ENCODE data around the gene CHCHD6. TPM values are rescaled to one million over a fixed set of nuclear protein-coding genes. Genes with fewer than 3 reads are reported as not detected.

The CHCHD6 gene
- total RNA-seq, 6 experiments from 2014 or later = 1.7 to 5.3 (median 4.2) TPM

- Histone ChIP-seq H3K27ac (no peak overlapping the region), H3K27me3 (no peaks in the 10 kb centered on the region), H3K9me3 (no peaks in the 10 kb centered on the region), H3K4me1 (no peaks in the 10 kb centered on the region), H3K4me3 (no peak overlapping the region), H3K36me3 (no peaks in the 10 kb centered on the region)
- DNase-seq (peak in 2 of 3 donors; percentile 21 to 31), ATAC-seq (no peak)
- WGBS (ENCODE audit: insufficient coverage, low coverage, low lambda C conversion rate, missing lambda C conversion rate) = 69% methylated on average over 9 of the region's 23 CpGs
- TF ChIP-seq POLR2A (IDR thresholded peaks at IDR 0.05) = no peak
- TF ChIP-seq CTCF (IDR thresholded peaks at IDR 0.05) = no peak
- intact Hi-C loops (cut with DNase I) = no loop called here
Measured at GRCh38 chr3:126956866-126957650, 253.0 kb downstream of the CHCHD6 start.

GRCh38 chr3:126957776-126958637 is 254.0 kb downstream of the CHCHD6 start:
- TF ChIP-seq POLR2A (IDR thresholded peaks at IDR 0.05) (no peak), CTCF (IDR thresholded peaks at IDR 0.05) (no peak)
- Histone ChIP-seq H3K4me3 (no peak overlapping the region), H3K27ac (no peak overlapping the region), H3K9me3 (no peaks in the 10 kb centered on the region), H3K4me1 (no peaks in the 10 kb centered on the region), H3K27me3 (no peaks in the 10 kb centered on the region), H3K36me3 (no peaks in the 10 kb centered on the region)
- ATAC-seq (no peak), DNase-seq (peak in 2 of 3 donors; percentile 10 to 48)
- WGBS (ENCODE audit: insufficient coverage, low coverage, low lambda C conversion rate, missing lambda C conversion rate) = 93% methylated on average over 5 of the region's 14 CpGs
- intact Hi-C loops (cut with DNase I) = no loop called here

- DNase-seq = peak in 2 of 3 donors; percentile 2 to 45
Measured at GRCh38 chr3:126958638-126959085, 254.6 kb downstream of the CHCHD6 start.

More at GRCh38 chr3:126958638-126959085, 254.6 kb downstream of the CHCHD6 start:
- TF ChIP-seq CTCF (IDR thresholded peaks at IDR 0.05) (no peak), POLR2A (IDR thresholded peaks at IDR 0.05) (no peak)
- no peaks in the 10 kb centered on the region for H3K4me1 ChIP-seq
- no peak for ATAC-seq
- intact Hi-C loops (cut with DNase I) = no loop called here
- no peaks in the 10 kb centered on the region for H3K9me3 ChIP-seq
- H3K4me3 ChIP-seq = no peak overlapping the region
- H3K27ac ChIP-seq = no peak overlapping the region
- no peaks in the 10 kb centered on the region for H3K27me3 ChIP-seq
- no CpG with 5 or more reads among the region's 10 CpGs for WGBS (ENCODE audit: insufficient coverage, low coverage, low lambda C conversion rate, missing lambda C conversion rate)
- H3K36me3 ChIP-seq = no peaks in the 10 kb centered on the region

All from right lobe of liver (tissue), 6 donors.